OCI-LY1 (cell line): ENCODE measurements around the gene NADK.

Source experiments
- H2AFZ ChIP-seq: fragments of 200-600 bp; sonication (generic), shearing (Covaris generic); 2 replicates; pipeline ENCODE4 v1.6.0; 2014; ENCODE audit warnings: antibody characterized with exemption, mild to moderate bottlenecking, low read length
- H3F3A ChIP-seq: fragments of 200-600 bp; sonication (generic), shearing (Covaris generic); 2 replicates; pipeline ENCODE4 v1.6.0; 2014; ENCODE audit warnings: mild to moderate bottlenecking, antibody characterized with exemption, low read length, moderate library complexity; ENCODE audit not compliant: insufficient read depth
- H3K27ac ChIP-seq: fragments of 200-600 bp; sonication (generic); 2 replicates; pipeline ENCODE4 v1.5.1; 2014; ENCODE audit warnings: low read length, mixed run types, mild to moderate bottlenecking, low read depth; ENCODE audit not compliant: poor library complexity, severe bottlenecking
- H3K27me3 ChIP-seq: fragments of 200-600 bp; sonication (generic); 2 replicates; pipeline ENCODE4 v1.6.0; 2014; ENCODE audit warnings: antibody characterized with exemption, mild to moderate bottlenecking, low read length, moderate library complexity; ENCODE audit not compliant: insufficient read depth
- H3K36me3 ChIP-seq: fragments of 200-600 bp; sonication (generic); 2 replicates; pipeline ENCODE4 v1.6.1; 2014; ENCODE audit warnings: mild to moderate bottlenecking, antibody characterized with exemption, low read length, moderate library complexity, mixed read lengths; ENCODE audit not compliant: insufficient read depth
- H3K4me1 ChIP-seq: fragments of 200-600 bp; sonication (generic); 2 replicates; pipeline ENCODE4 v1.5.1; 2014; ENCODE audit warnings: mild to moderate bottlenecking, low read length, moderate library complexity; ENCODE audit not compliant: insufficient read depth, severe bottlenecking
- H3K4me2 ChIP-seq: fragments of 200-600 bp; sonication (generic), shearing (Covaris generic); 2 replicates; pipeline ENCODE4 v1.6.1; 2014; ENCODE audit warnings: low read length
- H3K4me3 ChIP-seq: fragments of 200-600 bp; sonication (generic); 2 replicates; pipeline ENCODE4 v1.5.1; 2014; ENCODE audit warnings: low read length, low read depth, mild to moderate bottlenecking, mixed read lengths; ENCODE audit not compliant: poor library complexity, severe bottlenecking
- H3K79me2 ChIP-seq: fragments of 200-600 bp; shearing (Covaris generic); 2 replicates; pipeline ENCODE4 v1.6.1; 2016; ENCODE audit warnings: mixed run types, low read length, mixed read lengths; ENCODE audit not compliant: insufficient read depth
- H3K9ac ChIP-seq: fragments of 200-600 bp; sonication (generic), shearing (Covaris generic); 2 replicates; pipeline ENCODE4 v1.6.1; 2014; ENCODE audit warnings: mild to moderate bottlenecking, low read length, mixed read lengths
- H3K9me2 ChIP-seq: fragments of 200-600 bp; sonication (generic), shearing (Covaris generic); 2 replicates; pipeline ENCODE4 v1.6.1; 2014; ENCODE audit warnings: low read depth, mild to moderate bottlenecking, low read length, mixed read lengths
- H3K9me3 ChIP-seq: fragments of 200-600 bp; shearing (Covaris generic); 2 replicates; pipeline ENCODE4 v1.6.1; 2014; ENCODE audit warnings: low read length, mixed read lengths
- H4K20me1 ChIP-seq: fragments of 200-600 bp; sonication (generic), shearing (Covaris generic); 2 replicates; pipeline ENCODE4 v1.6.0; 2016; ENCODE audit warnings: mild to moderate bottlenecking, low read length; ENCODE audit not compliant: insufficient read depth
- EZH2 ChIP-seq: fragments of 200-600 bp; sonication (generic), shearing (Covaris generic); IDR thresholded peaks from 2 replicates; pipeline ENCODE4 v1.8.0; 2017; ENCODE audit warnings: borderline replicate concordance, mixed run types, mild to moderate bottlenecking, antibody characterized with exemption, low read length, moderate library complexity, mixed read lengths
- TF ChIP-seq, protein P1 (sequence below): fragments of 200-600 bp; sonication (generic), shearing (Covaris generic); IDR thresholded peaks from 2 replicates; pipeline ENCODE4 v1.5.1; 2017; ENCODE audit warnings: mild to moderate bottlenecking, antibody characterized with exemption, low read length, moderate library complexity, mixed read lengths

Gene NADK

DNA sequence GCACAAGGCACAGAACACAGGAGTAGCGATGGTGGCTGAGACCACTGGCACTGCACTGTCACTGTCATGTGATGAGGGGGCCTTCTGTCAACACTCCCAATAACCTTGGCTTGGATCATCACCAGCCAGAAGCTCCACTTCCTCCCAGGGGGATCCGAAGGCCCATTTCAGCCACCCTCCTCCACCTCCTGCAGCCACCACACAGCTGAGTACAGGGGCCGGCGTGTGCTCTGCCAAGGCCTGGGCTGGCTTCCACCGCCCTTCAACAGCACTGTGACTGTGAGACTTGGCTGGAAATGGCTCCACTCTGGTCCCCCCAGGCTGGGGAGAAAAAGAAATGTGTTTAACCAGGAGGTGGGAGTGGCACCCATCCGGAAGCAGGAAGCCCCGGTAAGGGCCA is 9.9 kb upstream of the NADK start:
- H3K36me3 ChIP-seq: peaks cover 84% of the 10 kb centered on the region

DNA sequence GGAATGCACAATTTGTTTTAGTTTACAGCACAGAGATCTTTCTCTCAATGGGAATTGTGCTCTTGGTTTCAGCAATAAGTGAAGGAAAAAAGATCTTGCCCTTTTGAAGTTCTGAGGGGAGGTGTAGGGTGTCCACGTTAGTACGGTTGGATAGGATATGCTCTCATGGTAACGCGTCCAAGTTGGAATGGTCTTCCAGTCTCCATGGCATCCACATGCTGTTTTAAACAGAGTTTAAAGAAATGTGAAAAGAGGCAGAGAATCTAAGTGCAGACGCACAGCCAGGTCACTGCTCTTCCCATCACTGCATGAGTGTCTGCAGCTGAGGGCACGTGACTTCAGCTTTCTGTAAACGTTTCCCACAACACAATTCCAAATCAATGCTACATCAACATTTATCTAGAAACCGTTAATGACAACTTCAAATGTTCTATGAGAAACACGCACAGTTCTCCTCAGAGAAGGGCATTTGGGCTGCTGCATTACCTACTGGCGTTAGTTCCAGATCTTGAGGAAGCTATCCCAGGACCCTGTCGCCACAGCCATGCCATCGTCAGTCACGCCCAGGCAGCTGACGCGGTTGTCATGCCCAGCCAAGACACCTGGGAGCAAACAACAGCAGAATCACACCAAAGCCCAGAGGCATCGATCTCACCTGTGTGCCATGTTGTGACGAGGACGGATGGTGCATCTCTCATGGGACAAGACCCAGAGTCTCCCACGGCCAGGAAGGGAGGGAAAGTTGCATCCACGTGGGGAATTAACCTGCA is 8.8 kb upstream of the NADK start:
- Histone ChIP-seq H4K20me1 (no peaks in the 10 kb centered on the region), H3K36me3 (peaks cover 73% of the 10 kb centered on the region), H3K4me2 (no peak overlapping the region), H3K79me2 (no peaks in the 10 kb centered on the region), H3K9me3 (no peaks in the 10 kb centered on the region), H3F3A (0 out of 2 replicates have a peak, but pooled peaks cover 4% of the 10 kb centered on the region), H3K27me3 (no peaks in the 10 kb centered on the region), H3K9ac (no peak overlapping the region), H2AFZ (no peak overlapping the region), H3K4me1 (peaks cover 25% of the 10 kb centered on the region), H3K4me3 (no peak overlapping the region), H3K27ac (peak overlapping the region; percentile 74), H3K9me2 (no peaks in the 10 kb centered on the region)
- no peak for TF ChIP-seq EZH2
- TF ChIP-seq, protein P1, sequence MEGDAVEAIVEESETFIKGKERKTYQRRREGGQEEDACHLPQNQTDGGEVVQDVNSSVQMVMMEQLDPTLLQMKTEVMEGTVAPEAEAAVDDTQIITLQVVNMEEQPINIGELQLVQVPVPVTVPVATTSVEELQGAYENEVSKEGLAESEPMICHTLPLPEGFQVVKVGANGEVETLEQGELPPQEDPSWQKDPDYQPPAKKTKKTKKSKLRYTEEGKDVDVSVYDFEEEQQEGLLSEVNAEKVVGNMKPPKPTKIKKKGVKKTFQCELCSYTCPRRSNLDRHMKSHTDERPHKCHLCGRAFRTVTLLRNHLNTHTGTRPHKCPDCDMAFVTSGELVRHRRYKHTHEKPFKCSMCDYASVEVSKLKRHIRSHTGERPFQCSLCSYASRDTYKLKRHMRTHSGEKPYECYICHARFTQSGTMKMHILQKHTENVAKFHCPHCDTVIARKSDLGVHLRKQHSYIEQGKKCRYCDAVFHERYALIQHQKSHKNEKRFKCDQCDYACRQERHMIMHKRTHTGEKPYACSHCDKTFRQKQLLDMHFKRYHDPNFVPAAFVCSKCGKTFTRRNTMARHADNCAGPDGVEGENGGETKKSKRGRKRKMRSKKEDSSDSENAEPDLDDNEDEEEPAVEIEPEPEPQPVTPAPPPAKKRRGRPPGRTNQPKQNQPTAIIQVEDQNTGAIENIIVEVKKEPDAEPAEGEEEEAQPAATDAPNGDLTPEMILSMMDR: no peak

More for the DNA sequence above, 9.9 kb upstream of the NADK start:
- Histone ChIP-seq H3K9me2 (no peaks in the 10 kb centered on the region), H3K9ac (no peak overlapping the region), H3K79me2 (no peaks in the 10 kb centered on the region), H4K20me1 (no peaks in the 10 kb centered on the region), H3K27ac (peak overlapping the region; percentile 74), H3K4me2 (no peak overlapping the region), H3K4me3 (no peak overlapping the region), H3K27me3 (no peaks in the 10 kb centered on the region), H3K9me3 (no peaks in the 10 kb centered on the region), H2AFZ (no peak overlapping the region), H3K4me1 (peaks cover 14% of the 10 kb centered on the region), H3F3A (0 out of 2 replicates have a peak, but pooled peaks cover 6% of the 10 kb centered on the region)
- TF ChIP-seq EZH2: no peak

DNA sequence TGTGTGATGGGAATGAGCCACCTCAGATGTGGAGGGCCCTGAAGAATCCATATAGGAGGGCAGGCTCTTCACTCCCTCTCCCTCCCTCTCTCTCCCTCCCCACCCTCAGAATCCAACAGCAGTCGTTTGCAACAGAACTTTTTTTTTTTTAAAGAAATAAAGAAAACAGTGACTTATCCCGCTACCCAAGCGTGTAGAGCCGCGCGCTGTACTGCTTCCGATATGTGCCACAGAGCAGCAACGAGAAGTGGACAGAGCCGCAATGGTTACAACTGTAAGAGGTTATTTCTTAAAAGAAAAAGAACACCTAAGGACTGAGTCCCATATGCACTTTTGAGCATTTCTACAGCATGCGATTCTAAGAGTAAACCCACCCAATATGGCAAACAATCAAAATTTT is 7.4 kb upstream of the NADK start:
- H3K36me3 ChIP-seq: peaks cover 62% of the 10 kb centered on the region
- H3K9me3 ChIP-seq: no peaks in the 10 kb centered on the region
- TF ChIP-seq EZH2: no peak
- TF ChIP-seq, protein P1: no peak
- no peaks in the 10 kb centered on the region for H3K79me2 ChIP-seq
- H3F3A ChIP-seq: peaks cover 8% of the 10 kb centered on the region; the same call in 1 of the 2 replicates
- peaks cover 39% of the 10 kb centered on the region for H3K4me1 ChIP-seq
- H3K27me3 ChIP-seq: no peaks in the 10 kb centered on the region
- no peak overlapping the region for H3K4me2 ChIP-seq
- no peaks in the 10 kb centered on the region for H3K9me2 ChIP-seq
- H3K9ac ChIP-seq: no peak overlapping the region
- peak overlapping the region; percentile 32 for H3K27ac ChIP-seq
- H2AFZ ChIP-seq: no peak overlapping the region
- H3K4me3 ChIP-seq: no peak overlapping the region
- no peaks in the 10 kb centered on the region for H4K20me1 ChIP-seq
